Loucy (cell line): ENCODE results near the gene CNPY3.

Experiments used
- H2AFZ ChIP-seq: fragments of 200-600 bp; sonication (generic); 2 replicates; pipeline ENCODE4 v1.6.0; 2016; ENCODE audit warnings: antibody characterized with exemption, mild to moderate bottlenecking, low read length, moderate library complexity
- H3F3A ChIP-seq: fragments of 200-600 bp; 2 replicates; pipeline ENCODE4 v1.6.0; 2016; ENCODE audit warnings: antibody characterized with exemption, low read depth, mild to moderate bottlenecking
- H3K27me3 ChIP-seq: fragments of 200-600 bp; sonication (generic); 2 replicates; pipeline ENCODE4 v1.6.1; 2014; ENCODE audit warnings: low read length, mild to moderate bottlenecking; ENCODE audit not compliant: insufficient read depth, poor library complexity, severe bottlenecking
- H3K36me3 ChIP-seq: fragments of 200-600 bp; sonication (generic); 2 replicates; pipeline ENCODE4 v1.6.1; 2016; ENCODE audit warnings: low read length; ENCODE audit not compliant: insufficient read depth
- H3K4me1 ChIP-seq: fragments of 200-600 bp; sonication (generic); 2 replicates; pipeline ENCODE4 v1.5.1; 2014; ENCODE audit warnings: low read length, mild to moderate bottlenecking; ENCODE audit not compliant: insufficient read depth, poor library complexity, severe bottlenecking
- H3K4me2 ChIP-seq: fragments of 200-600 bp; sonication (generic); 2 replicates; pipeline ENCODE4 v1.6.0; 2014; ENCODE audit warnings: antibody characterized with exemption, low read length, low read depth, mild to moderate bottlenecking; ENCODE audit not compliant: poor library complexity, severe bottlenecking
- H3K4me3 ChIP-seq: fragments of 200-600 bp; sonication (generic); 2 replicates; pipeline ENCODE4 v1.5.1; 2014; ENCODE audit warnings: low read length, mild to moderate bottlenecking, mixed read lengths; ENCODE audit not compliant: poor library complexity, severe bottlenecking
- H3K79me2 ChIP-seq: fragments of 200-600 bp; sonication (generic); 2 replicates; pipeline ENCODE4 v1.6.1; 2014; ENCODE audit warnings: low read length; ENCODE audit not compliant: insufficient read depth
- H3K9ac ChIP-seq: fragments of 200-600 bp; sonication (generic); 2 replicates; pipeline ENCODE4 v1.6.0; 2014; ENCODE audit warnings: mild to moderate bottlenecking, low read depth, low read length, moderate library complexity; ENCODE audit not compliant: poor library complexity, severe bottlenecking
- H3K9me2 ChIP-seq: fragments of 200-600 bp; sonication (generic); replicated peaks from 2 replicates; pipeline ENCODE4 v1.6.1; 2016; ENCODE audit warnings: low read depth, low read length, mixed read lengths
- H3K9me3 ChIP-seq: fragments of 200-600 bp; sonication (generic); 2 replicates; pipeline ENCODE4 v1.6.1; 2014; ENCODE audit warnings: mild to moderate bottlenecking, antibody characterized with exemption, low read length, low read depth; ENCODE audit not compliant: insufficient read depth
- H4K20me1 ChIP-seq: fragments of 200-600 bp; sonication (generic); 2 replicates; pipeline ENCODE4 v1.6.0; 2014; ENCODE audit warnings: antibody characterized with exemption, low read length, mild to moderate bottlenecking; ENCODE audit not compliant: insufficient read depth, poor library complexity, severe bottlenecking
- CTCF ChIP-seq: fragments of 200-600 bp; sonication (generic); conservative IDR thresholded peaks from 2 replicates; pipeline ENCODE4 v1.5.1; 2014; ENCODE audit warnings: mild to moderate bottlenecking, antibody characterized with exemption, low read length
- EZH2phosphoT487 ChIP-seq: fragments of 200-600 bp; IDR thresholded peaks from 2 replicates; pipeline ENCODE4 v1.6.1; 2018; ENCODE audit warnings: antibody characterized with exemption, mild to moderate bottlenecking, moderate library complexity, borderline replicate concordance

Gene CNPY3

GRCh38 chr6:42967228-42967627 is 37.9 kb downstream of the CNPY3 start:
- no peaks in the 10 kb centered on the region for H3K79me2 ChIP-seq
- no peak overlapping the region for H3K4me2 ChIP-seq
- no peaks in the 10 kb centered on the region for H3F3A ChIP-seq
- H4K20me1 ChIP-seq: no peaks in the 10 kb centered on the region
- H3K36me3 ChIP-seq: no peaks in the 10 kb centered on the region
- H3K9me2 ChIP-seq: no peaks in the 10 kb centered on the region
- H3K9ac ChIP-seq: no peak overlapping the region
- H3K9me3 ChIP-seq: no peaks in the 10 kb centered on the region
- no peak overlapping the region for H3K4me3 ChIP-seq
- no peak for TF ChIP-seq EZH2phosphoT487
- TF ChIP-seq CTCF: no peak
- no peaks in the 10 kb centered on the region for H3K4me1 ChIP-seq
- no peaks in the 10 kb centered on the region for H3K27me3 ChIP-seq
- H2AFZ ChIP-seq: no peak overlapping the region

- TF ChIP-seq CTCF (no peak), EZH2phosphoT487 (no peak)
- H3K9me2 ChIP-seq: no peaks in the 10 kb centered on the region
- no peaks in the 10 kb centered on the region for H3K36me3 ChIP-seq
- no peaks in the 10 kb centered on the region for H3K4me1 ChIP-seq
- H2AFZ ChIP-seq: no peak overlapping the region
- no peaks in the 10 kb centered on the region for H4K20me1 ChIP-seq
- no peaks in the 10 kb centered on the region for H3K27me3 ChIP-seq
- no peak overlapping the region for H3K9ac ChIP-seq
- no peak overlapping the region for H3K4me3 ChIP-seq
- H3K79me2 ChIP-seq: no peaks in the 10 kb centered on the region
- H3F3A ChIP-seq: no peaks in the 10 kb centered on the region
- no peak overlapping the region for H3K4me2 ChIP-seq
- H3K9me3 ChIP-seq: no peaks in the 10 kb centered on the region
Observed at GRCh38 chr6:42968126-42968701, 38.9 kb downstream of the CNPY3 start.

- TF ChIP-seq CTCF (no peak), EZH2phosphoT487 (no peak)
- Histone ChIP-seq H4K20me1 (no peaks in the 10 kb centered on the region), H3K36me3 (no peaks in the 10 kb centered on the region), H3K4me2 (no peak overlapping the region), H3K27me3 (no peaks in the 10 kb centered on the region), H3K79me2 (no peaks in the 10 kb centered on the region), H3K4me3 (no peak overlapping the region), H3K9ac (no peak overlapping the region), H3K4me1 (no peaks in the 10 kb centered on the region), H3K9me2 (no peaks in the 10 kb centered on the region), H3K9me3 (no peaks in the 10 kb centered on the region), H3F3A (no peaks in the 10 kb centered on the region), H2AFZ (no peak overlapping the region)
Observed at GRCh38 chr6:42968783-42969182, 39.5 kb downstream of the CNPY3 start.
